HCT116 (cell line): Measurements from ENCODE around the gene IP6K3. TPM values are rescaled to one million over a fixed set of nuclear protein-coding genes. Genes with fewer than 3 reads are reported as not detected.

Source experiments
- ATAC-seq: fragments of 200-7000 bp; cut with Tn5 transposase; 2 replicates; pipeline ENCODE4 v1.9.1; 2020; ENCODE audit warnings: mild to moderate bottlenecking, moderate library complexity
- BruUV-seq: library from RNA; stranded (reverse); fragments of 400-500 nt; replicated peaks from 2 replicates; lab custom pipeline; 2021; lab: Mats Ljungman, UMichigan
- CTCF ChIA-PET: fragments of 300-600 bp; sonication (Branson Sonifier 250); formaldehyde crosslinking; loops from one replicate; lab custom pipeline; 2021; ENCODE audit warnings: antibody characterized with exemption; lab: Charles Lee
- POLR2A ChIA-PET: fragments of 300-600, 350-600 bp; sonication (Branson Sonifier 250); formaldehyde crosslinking; loops from one replicate; lab custom pipeline; 2021; ENCODE audit warnings: antibody characterized with exemption; lab: Charles Lee
- RAD21 ChIA-PET, 2 experiments: fragments of 300-600 bp; sonication (Branson Sonifier 250); formaldehyde crosslinking; loops; one replicate each; lab custom pipeline; 2023; ENCODE audit warnings: low total read pairs in 2 of 2; ENCODE audit not compliant: uncharacterized antibody in 2 of 2, unreplicated experiment in 2 of 2, low non-redundant PET in 1 of 2; lab: Charles Lee
- DNase-seq: peaks from one replicate; pipeline ENCODE4 v3.0.0-alpha.2; 2010; ENCODE audit warnings: low read depth, low spot score
- H2AFZ ChIP-seq: fragments of 200-600 bp; shearing (Covaris generic), sonication (generic); 2 replicates; pipeline ENCODE4 v1.6.1; 2017; ENCODE audit warnings: low read depth, mixed run types, mixed read lengths, antibody characterized with exemption, low read length; ENCODE audit not compliant: poor library complexity, severe bottlenecking
- H3K27ac ChIP-seq: 2 replicates; pipeline ENCODE4 v1.5.1; 2012; ENCODE audit warnings: low read depth, low read length
- H3K27me3 ChIP-seq: fragments of 200-600 bp; sonication (generic); 2 replicates; pipeline ENCODE4 v1.6.1; 2016; ENCODE audit warnings: mixed run types, low read length, mixed read lengths; ENCODE audit not compliant: insufficient read depth
- H3K36me3 ChIP-seq, 2 experiments: fragments of 200-500 bp in 1 of 2; fragments of 200-600 bp in 1 of 2; sonication (Bioruptor generic) in 1 of 2; sonication (generic) in 1 of 2; 2 replicates each; pipeline versions ENCODE4 v1.5.1 to v1.6.1; 2014 to 2016; ENCODE audit warnings: low read length in 2 of 2, inconsistent platforms in 1 of 2, mixed read lengths in 1 of 2, mixed run types in 1 of 2; ENCODE audit not compliant: insufficient read depth in 2 of 2, control insufficient read depth in 1 of 2
- H3K4me1 ChIP-seq, 2 experiments: fragments of 200-600 bp in 1 of 2; sonication (generic) in 1 of 2; 2 replicates each; pipeline versions ENCODE4 v1.5.1 to v1.6.1; 2012 to 2017; ENCODE audit warnings: low read length in 2 of 2, inconsistent platforms in 1 of 2, mild to moderate bottlenecking in 1 of 2, mixed read lengths in 1 of 2, mixed run types in 1 of 2, moderate library complexity in 1 of 2; ENCODE audit not compliant: insufficient read depth in 2 of 2, control insufficient read depth in 1 of 2
- H3K4me2 ChIP-seq: fragments of 200-600 bp; sonication (generic); 2 replicates; pipeline ENCODE4 v1.6.1; 2017; ENCODE audit warnings: mixed run types, low read length, mixed read lengths
- H3K4me3 ChIP-seq, 2 experiments: fragments of 200-600 bp in 1 of 2; sonication (generic) in 1 of 2; replicated peaks in 1 of 2; 2 replicates each; pipeline ENCODE4 v1.5.1; 2011 to 2016; ENCODE audit warnings: low read length in 2 of 2, control low read depth in 1 of 2, low read depth in 1 of 2, mild to moderate bottlenecking in 1 of 2, mixed read lengths in 1 of 2, mixed run types in 1 of 2
- H3K79me2 ChIP-seq: fragments of 200-600 bp; sonication (generic); 2 replicates; pipeline ENCODE4 v1.6.1; 2017; ENCODE audit warnings: mild to moderate bottlenecking, mixed run types, low read length, moderate library complexity, mixed read lengths; ENCODE audit not compliant: insufficient read depth
- H3K9ac ChIP-seq: fragments of 200-600 bp; sonication (generic); 2 replicates; pipeline ENCODE4 v1.6.1; 2016; ENCODE audit warnings: low read length, mixed read lengths
- H3K9me2 ChIP-seq: fragments of 200-600 bp; sonication (generic), shearing (Covaris generic); 2 replicates; pipeline ENCODE4 v1.6.1; 2017; ENCODE audit warnings: mixed run types, mild to moderate bottlenecking, moderate library complexity; ENCODE audit not compliant: insufficient read depth
- H3K9me3 ChIP-seq, 2 experiments: fragments of 200-500 bp in 1 of 2; fragments of 200-600 bp in 1 of 2; sonication (Bioruptor generic) in 1 of 2; sonication (generic) in 1 of 2; 2 replicates each; pipeline ENCODE4 v1.6.1; 2014 to 2017; ENCODE audit warnings: low read length in 2 of 2, mixed read lengths in 2 of 2, inconsistent platforms in 1 of 2, low read depth in 1 of 2, mild to moderate bottlenecking in 1 of 2, mixed run types in 1 of 2, moderate library complexity in 1 of 2; ENCODE audit not compliant: control insufficient read depth in 1 of 2, insufficient read depth in 1 of 2
- H4K20me1 ChIP-seq: fragments of 200-600 bp; sonication (generic), shearing (Covaris generic); 2 replicates; pipeline ENCODE4 v1.6.1; 2017; ENCODE audit warnings: mixed run types, mild to moderate bottlenecking, moderate library complexity; ENCODE audit not compliant: insufficient read depth
- CBX3 ChIP-seq: IDR thresholded peaks from 2 replicates; pipeline ENCODE4 v1.6.1; 2012; ENCODE audit warnings: low read depth
- CEBPB ChIP-seq: IDR thresholded peaks from 2 replicates; pipeline ENCODE4 v1.6.1; 2012; ENCODE audit warnings: low read depth
- EGR1 ChIP-seq: IDR thresholded peaks from 2 replicates; pipeline ENCODE4 v1.6.1; 2012; ENCODE audit warnings: low read depth
- ELF1 ChIP-seq: IDR thresholded peaks from 2 replicates; pipeline ENCODE4 v1.6.1; 2012; ENCODE audit warnings: low read depth, borderline replicate concordance
- EZH2 ChIP-seq: fragments of 200-600 bp; sonication (generic); IDR thresholded peaks from 2 replicates; pipeline ENCODE4 v1.6.1; 2017; ENCODE audit warnings: antibody characterized with exemption, mixed run types
- EZH2phosphoT487 ChIP-seq: fragments of 200-600 bp; IDR thresholded peaks from 2 replicates; pipeline ENCODE4 v1.6.1; 2018; ENCODE audit warnings: antibody characterized with exemption, borderline replicate concordance
- FOSL1 ChIP-seq: IDR thresholded peaks from 2 replicates; pipeline ENCODE4 v1.6.1; 2012; ENCODE audit warnings: low read depth
- JUND ChIP-seq: IDR thresholded peaks from 2 replicates; pipeline ENCODE4 v1.6.1; 2012
- POLR2A ChIP-seq: IDR thresholded peaks from 2 replicates; pipeline ENCODE4 v1.7.0; 2011; ENCODE audit warnings: borderline replicate concordance; ENCODE audit not compliant: insufficient read depth, insufficient read length; ENCODE audit errors: extremely low read depth
- POLR2AphosphoS5 ChIP-seq: IDR thresholded peaks from 2 replicates; pipeline ENCODE4 v1.6.1; 2011; ENCODE audit warnings: mild to moderate bottlenecking, low read depth, low read length, moderate library complexity
- SP1 ChIP-seq: IDR thresholded peaks from 2 replicates; pipeline ENCODE4 v1.6.1; 2012; ENCODE audit warnings: low read depth
- SRF ChIP-seq: IDR thresholded peaks from 2 replicates; pipeline ENCODE4 v1.6.1; 2012; ENCODE audit warnings: low read depth
- YY1 ChIP-seq: IDR thresholded peaks from 2 replicates; pipeline ENCODE4 v1.6.1; 2011; ENCODE audit warnings: low read length, low read depth, moderate library complexity, mild to moderate bottlenecking; ENCODE audit not compliant: insufficient replicate concordance; ENCODE audit errors: extremely low read depth
- ZFX ChIP-seq: fragments of 450-650 bp; IDR thresholded peaks from 2 replicates; pipeline ENCODE4 v1.6.1; 2017
- ZNF274 ChIP-seq: fragments of 200-500 bp; sonication (Bioruptor generic); IDR thresholded peaks from 2 replicates; pipeline ENCODE4 v1.6.1; 2014; ENCODE audit warnings: mild to moderate bottlenecking, low read depth, low read length, inconsistent platforms
- intact Hi-C: fragments of 100-400 bp; cut with micrococcal nuclease; formaldehyde crosslinking; loops from 2 replicates; pipeline ENCODE4 v1.10.0; 2022
- total RNA-seq: library from RNA; stranded (reverse); gene quantifications from one replicate; pipeline ENCODE4 v1.2.1, GENCODE V29; 2021; ENCODE audit not compliant: unreplicated experiment
- TF ChIP-seq, protein P1 (sequence below): IDR thresholded peaks from 2 replicates; pipeline ENCODE4 v1.6.1; 2012
- TF ChIP-seq, protein P2 (sequence below): IDR thresholded peaks from 2 replicates; pipeline ENCODE4 v1.6.1; 2012
- TF ChIP-seq, protein P3 (sequence below), 3 experiments: fragments of 200-600 bp in 1 of 3; sonication (generic) in 1 of 3; IDR thresholded peaks in 2 of 3; conservative IDR thresholded peaks in 1 of 3; 2 replicates each; pipeline ENCODE4 v1.5.1; 2012 to 2017; ENCODE audit warnings: low read depth in 2 of 3, low read length in 2 of 3, antibody characterized with exemption in 1 of 3, borderline replicate concordance in 1 of 3, control low read depth in 1 of 3, mild to moderate bottlenecking in 1 of 3, mixed read lengths in 1 of 3, mixed run types in 1 of 3, moderate library complexity in 1 of 3; ENCODE audit not compliant: insufficient read depth in 1 of 3
- TF ChIP-seq, protein P4 (sequence below): IDR thresholded peaks from 2 replicates; pipeline ENCODE4 v1.6.1; 2012; ENCODE audit warnings: low read depth

The IP6K3 gene
- total RNA-seq, 1 experiment from 2014 or later = not detected

DNA sequence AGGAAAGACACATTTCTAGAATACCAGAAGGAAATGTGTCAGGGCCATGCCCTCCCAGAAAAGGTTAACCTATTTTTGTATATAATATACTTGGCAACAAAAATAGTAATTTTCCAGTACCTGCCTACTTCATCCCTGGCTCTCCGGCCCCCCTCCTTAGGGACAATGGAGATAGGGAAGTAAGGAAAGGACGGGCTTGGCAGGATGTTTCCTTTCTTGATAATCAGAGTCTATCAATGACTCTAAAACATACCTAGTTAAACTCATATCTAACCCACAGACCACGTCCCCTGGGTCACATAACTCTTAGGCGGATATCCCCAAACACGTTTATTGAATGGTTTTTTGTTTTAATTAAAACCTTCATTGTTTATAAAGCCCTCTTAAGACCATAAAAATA lies 47.0 kb downstream of the IP6K3 start (continued):
- TF ChIP-seq YY1 (no peak), POLR2AphosphoS5 (no peak), JUND (no peak)
- TF ChIP-seq, protein P1, sequence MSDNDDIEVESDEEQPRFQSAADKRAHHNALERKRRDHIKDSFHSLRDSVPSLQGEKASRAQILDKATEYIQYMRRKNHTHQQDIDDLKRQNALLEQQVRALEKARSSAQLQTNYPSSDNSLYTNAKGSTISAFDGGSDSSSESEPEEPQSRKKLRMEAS = no peak

DNA sequence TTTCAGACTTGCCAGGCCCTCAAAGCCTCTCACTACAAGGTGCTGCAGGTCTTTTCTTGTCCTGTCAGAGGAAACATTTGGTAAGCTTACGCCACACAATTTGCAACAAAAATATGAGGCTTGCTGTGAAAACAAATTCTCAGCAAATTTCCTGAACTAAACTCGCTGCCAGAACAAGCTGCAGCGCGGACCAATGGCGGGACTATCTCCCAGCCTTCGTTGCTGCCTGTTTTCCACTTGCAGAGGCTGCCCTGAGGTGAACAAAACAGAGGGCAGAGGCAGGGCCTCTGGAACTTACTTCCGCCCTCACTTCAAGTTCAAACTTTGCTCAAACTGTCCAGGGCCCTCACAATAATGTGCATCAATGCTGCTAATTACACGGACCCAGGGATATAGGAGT lies 47.6 kb downstream of the IP6K3 start:
- no peaks in the 10 kb centered on the region for H3K9me2 ChIP-seq
- ATAC-seq (no peak), DNase-seq (no peak)
- H3K9me3 ChIP-seq = no peaks in the 10 kb centered on the region
- H3K4me3 ChIP-seq = no peak overlapping the region
- no peaks in the 10 kb centered on the region for H4K20me1 ChIP-seq
- H3K9ac ChIP-seq = no peak overlapping the region
- ChIA-PET CTCF (interaction anchor here (0.9 kb wide), 1 partner anchor 109 kb away, joined by 3 read pairs; no protein-coding TSS in a partner anchor), RAD21 (no interaction called here), POLR2A (no interaction called here)
- intact Hi-C loops = no loop called here
- BruUV-seq = no TSS peak
- H3K27me3 ChIP-seq = no peaks in the 10 kb centered on the region
- H3K79me2 ChIP-seq = peaks cover 9% of the 10 kb centered on the region; the same call in 1 of the 2 replicates
- peaks cover 4 to 11% of the 10 kb centered on the region in 2 experiments; a peak in 3 of 4 replicates for H3K4me1 ChIP-seq
- H3K27ac ChIP-seq = no peak overlapping the region
- no peak overlapping the region for H3K4me2 ChIP-seq
- H3K36me3 ChIP-seq = peaks cover 31 to 69% of the 10 kb centered on the region in 2 experiments
- TF ChIP-seq, protein P2, sequence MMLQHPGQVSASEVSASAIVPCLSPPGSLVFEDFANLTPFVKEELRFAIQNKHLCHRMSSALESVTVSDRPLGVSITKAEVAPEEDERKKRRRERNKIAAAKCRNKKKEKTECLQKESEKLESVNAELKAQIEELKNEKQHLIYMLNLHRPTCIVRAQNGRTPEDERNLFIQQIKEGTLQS = no peak
- no peak for TF ChIP-seq JUND
- TF ChIP-seq, protein P1 = no peak
- no peak for TF ChIP-seq YY1
- no peak for TF ChIP-seq CBX3
- no peak for TF ChIP-seq ZNF274
- TF ChIP-seq ZFX = no peak
- TF ChIP-seq EZH2 = no peak
- TF ChIP-seq EZH2phosphoT487 = no peak
- TF ChIP-seq POLR2A = no peak
- TF ChIP-seq, protein P3, sequence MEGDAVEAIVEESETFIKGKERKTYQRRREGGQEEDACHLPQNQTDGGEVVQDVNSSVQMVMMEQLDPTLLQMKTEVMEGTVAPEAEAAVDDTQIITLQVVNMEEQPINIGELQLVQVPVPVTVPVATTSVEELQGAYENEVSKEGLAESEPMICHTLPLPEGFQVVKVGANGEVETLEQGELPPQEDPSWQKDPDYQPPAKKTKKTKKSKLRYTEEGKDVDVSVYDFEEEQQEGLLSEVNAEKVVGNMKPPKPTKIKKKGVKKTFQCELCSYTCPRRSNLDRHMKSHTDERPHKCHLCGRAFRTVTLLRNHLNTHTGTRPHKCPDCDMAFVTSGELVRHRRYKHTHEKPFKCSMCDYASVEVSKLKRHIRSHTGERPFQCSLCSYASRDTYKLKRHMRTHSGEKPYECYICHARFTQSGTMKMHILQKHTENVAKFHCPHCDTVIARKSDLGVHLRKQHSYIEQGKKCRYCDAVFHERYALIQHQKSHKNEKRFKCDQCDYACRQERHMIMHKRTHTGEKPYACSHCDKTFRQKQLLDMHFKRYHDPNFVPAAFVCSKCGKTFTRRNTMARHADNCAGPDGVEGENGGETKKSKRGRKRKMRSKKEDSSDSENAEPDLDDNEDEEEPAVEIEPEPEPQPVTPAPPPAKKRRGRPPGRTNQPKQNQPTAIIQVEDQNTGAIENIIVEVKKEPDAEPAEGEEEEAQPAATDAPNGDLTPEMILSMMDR (IDR thresholded peaks at IDR 0.05 in 2 of 3, conservative IDR thresholded peaks at IDR 0.05 in 1 of 3; ENCODE audit: borderline replicate concordance in 1 of 3, insufficient read depth in 1 of 3, low read depth in 2 of 3, low read length in 2 of 3) = no peak
- TF ChIP-seq ELF1 = no peak
- TF ChIP-seq, protein P4, sequence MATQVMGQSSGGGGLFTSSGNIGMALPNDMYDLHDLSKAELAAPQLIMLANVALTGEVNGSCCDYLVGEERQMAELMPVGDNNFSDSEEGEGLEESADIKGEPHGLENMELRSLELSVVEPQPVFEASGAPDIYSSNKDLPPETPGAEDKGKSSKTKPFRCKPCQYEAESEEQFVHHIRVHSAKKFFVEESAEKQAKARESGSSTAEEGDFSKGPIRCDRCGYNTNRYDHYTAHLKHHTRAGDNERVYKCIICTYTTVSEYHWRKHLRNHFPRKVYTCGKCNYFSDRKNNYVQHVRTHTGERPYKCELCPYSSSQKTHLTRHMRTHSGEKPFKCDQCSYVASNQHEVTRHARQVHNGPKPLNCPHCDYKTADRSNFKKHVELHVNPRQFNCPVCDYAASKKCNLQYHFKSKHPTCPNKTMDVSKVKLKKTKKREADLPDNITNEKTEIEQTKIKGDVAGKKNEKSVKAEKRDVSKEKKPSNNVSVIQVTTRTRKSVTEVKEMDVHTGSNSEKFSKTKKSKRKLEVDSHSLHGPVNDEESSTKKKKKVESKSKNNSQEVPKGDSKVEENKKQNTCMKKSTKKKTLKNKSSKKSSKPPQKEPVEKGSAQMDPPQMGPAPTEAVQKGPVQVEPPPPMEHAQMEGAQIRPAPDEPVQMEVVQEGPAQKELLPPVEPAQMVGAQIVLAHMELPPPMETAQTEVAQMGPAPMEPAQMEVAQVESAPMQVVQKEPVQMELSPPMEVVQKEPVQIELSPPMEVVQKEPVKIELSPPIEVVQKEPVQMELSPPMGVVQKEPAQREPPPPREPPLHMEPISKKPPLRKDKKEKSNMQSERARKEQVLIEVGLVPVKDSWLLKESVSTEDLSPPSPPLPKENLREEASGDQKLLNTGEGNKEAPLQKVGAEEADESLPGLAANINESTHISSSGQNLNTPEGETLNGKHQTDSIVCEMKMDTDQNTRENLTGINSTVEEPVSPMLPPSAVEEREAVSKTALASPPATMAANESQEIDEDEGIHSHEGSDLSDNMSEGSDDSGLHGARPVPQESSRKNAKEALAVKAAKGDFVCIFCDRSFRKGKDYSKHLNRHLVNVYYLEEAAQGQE = no peak
- no peak for TF ChIP-seq FOSL1
- TF ChIP-seq CEBPB = no peak
- no peak for TF ChIP-seq EGR1
- TF ChIP-seq POLR2AphosphoS5 = no peak
- no peak for TF ChIP-seq SP1
- no peak for TF ChIP-seq SRF
- no peak overlapping the region for H2AFZ ChIP-seq
